Right cardiac atrium (tissue), 5 donors: ENCODE results near the gene ZDHHC3. TPM values are rescaled to one million over a fixed set of nuclear protein-coding genes. Genes with fewer than 3 reads are reported as not detected.
A peak's percentile ranks its signal among the peaks of the same experiment; 100 is the strongest.

Experiments used
- ATAC-seq, 2 donors: fragments of 200-7000 bp; cut with Tn5 transposase; one replicate each; pipeline versions ENCODE4 v1.8.0 to v1.9.1; 2020; ENCODE audit warnings: moderate library complexity in 2 of 2, mild to moderate bottlenecking in 1 of 2
- DNase-seq, 3 donors: peaks; one replicate each; pipeline ENCODE4 v3.0.0-alpha.2; 2020
- H3K27ac ChIP-seq: one replicate; pipeline ENCODE4 v1.5.1; 2013; ENCODE audit warnings: mild to moderate bottlenecking, low read length, control low read depth, moderate library complexity
- H3K27me3 ChIP-seq: one replicate; pipeline ENCODE4 v1.6.1; 2013; ENCODE audit not compliant: control insufficient read depth, insufficient read depth
- H3K4me1 ChIP-seq: one replicate; pipeline ENCODE4 v1.6.1; 2013; ENCODE audit warnings: low read length; ENCODE audit not compliant: control insufficient read depth, insufficient read depth
- H3K4me3 ChIP-seq: one replicate; pipeline ENCODE4 v1.5.1; 2013; ENCODE audit warnings: low read length, control low read depth
- H3K9me3 ChIP-seq: one replicate; pipeline ENCODE4 v1.6.1; 2013; ENCODE audit warnings: low read length; ENCODE audit not compliant: control insufficient read depth
- WGBS: extraction: QIAGEN DNeasy Blood & Tissue Kit; methylation state at CpG from one replicate; pipeline ENCODE4 v1.1.7; 2013; 5-methylcytosine and 5-hydroxymethylcytosine counted together
- intact Hi-C, 4 donors: fragments of 100-400 bp; cut with DNase I; formaldehyde crosslinking; loops; one replicate each; pipeline versions ENCODE4 v1.11.0 to v1.14.0; 2022 to 2023
- polyA plus RNA-seq: library from polyadenylated mRNA; stranded (reverse); fragments of 200-250 nt; gene quantifications from one replicate; pipeline ENCODE4 v1.2.3, GENCODE V29; 2013
- total RNA-seq, 4 donors: library from RNA; stranded (reverse); fragmentation: NEBNext Ultra II Directional; extraction: Animal tissue kit (Norgen Biotek cat#: 25700); gene quantifications; one replicate each; pipeline ENCODE4 v1.2.1, GENCODE V29; 2021
- donor health status: healthy with polysubstance abuse.
- donor health status: DM: no; HTN: yes; CAD: no.
- donor health status: DM: no; HTN: no; CAD: no.
- donor health status: DM: no; HTN: yes; CAD: no; lungs with severe emphysema.
- donor health status: DM: yes; HTN: yes; CAD: no.

The ZDHHC3 gene
- total and polyA plus RNA-seq, 5 donors: 23.9 to 57.6 (median 40.6) TPM

- Histone ChIP-seq H3K27ac (no peak overlapping the region), H3K4me3 (no peak overlapping the region), H3K27me3 (no peaks in the 10 kb centered on the region), H3K4me1 (no peaks in the 10 kb centered on the region), H3K9me3 (no peaks in the 10 kb centered on the region)
- ATAC-seq (no peak), DNase-seq (no peak)
- WGBS: 89% methylated on average over 3 of the region's 3 CpGs
- intact Hi-C loops: no loop called here
Observed at GRCh38 chr3:44892689-44893088, 83.3 kb downstream of the ZDHHC3 start.

DNA sequence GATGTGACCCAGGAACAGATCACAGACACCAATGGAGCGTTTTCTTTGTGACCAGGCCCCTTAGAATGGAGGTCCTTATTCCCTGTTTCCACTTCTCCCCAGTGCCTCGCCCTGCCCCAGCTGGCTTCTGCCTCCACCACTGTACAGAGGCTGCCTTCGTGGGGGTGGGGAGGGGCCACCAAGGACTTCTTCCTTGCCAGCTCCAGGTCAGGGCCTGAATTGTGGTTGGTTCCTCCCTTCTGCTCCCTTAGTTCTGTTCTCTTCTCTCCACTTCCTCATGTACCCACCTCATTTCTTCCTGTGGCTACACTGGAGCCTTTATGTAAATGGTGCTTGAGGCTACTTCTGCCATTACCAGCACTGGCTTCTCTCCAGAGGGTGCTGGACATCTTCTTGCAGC, 85.1 kb downstream of the ZDHHC3 start:
- DNase-seq: no peak
- H3K9me3 ChIP-seq: no peaks in the 10 kb centered on the region
- H3K4me3 ChIP-seq: no peak overlapping the region
- 68% methylated on average over 3 of the region's 3 CpGs for WGBS
- ATAC-seq: no peak
- intact Hi-C loops: no loop called here
- H3K27ac ChIP-seq: no peak overlapping the region
- no peaks in the 10 kb centered on the region for H3K4me1 ChIP-seq
- H3K27me3 ChIP-seq: no peaks in the 10 kb centered on the region

DNA sequence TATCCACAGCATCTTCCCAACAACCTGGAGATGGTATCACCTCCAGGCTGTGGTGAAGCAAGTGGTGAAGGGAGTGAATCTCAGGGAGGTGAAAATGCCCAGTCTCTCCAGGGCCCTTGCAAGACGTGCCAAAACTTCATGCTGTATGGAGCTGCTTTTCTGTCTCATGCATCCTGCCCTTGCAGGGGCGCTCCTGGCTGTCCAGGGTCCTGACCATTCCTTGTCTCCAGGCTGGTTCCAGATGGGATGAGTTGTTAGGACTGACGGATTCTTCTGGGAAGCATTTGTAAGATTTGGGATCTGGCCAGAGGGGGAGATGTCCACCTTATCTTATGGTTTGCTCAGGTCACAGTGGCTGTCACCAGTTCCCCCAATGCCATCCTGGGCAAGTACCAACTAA, 85.7 kb downstream of the ZDHHC3 start:
- Histone ChIP-seq H3K27me3 (no peaks in the 10 kb centered on the region), H3K27ac (no peak overlapping the region), H3K4me3 (no peak overlapping the region), H3K4me1 (no peaks in the 10 kb centered on the region), H3K9me3 (no peaks in the 10 kb centered on the region)
- intact Hi-C loops: no loop called here
- no peak for DNase-seq
- no peak for ATAC-seq
- 40% methylated on average over 3 of the region's 3 CpGs for WGBS

- H3K9me3 ChIP-seq: no peaks in the 10 kb centered on the region
- ATAC-seq (no peak), DNase-seq (no peak)
- 73% methylated on average over 7 of the region's 7 CpGs for WGBS
- H3K4me1 ChIP-seq: no peaks in the 10 kb centered on the region
- no peaks in the 10 kb centered on the region for H3K27me3 ChIP-seq
- no peak overlapping the region for H3K27ac ChIP-seq
- intact Hi-C loops: no loop called here
- no peak overlapping the region for H3K4me3 ChIP-seq
Observed at GRCh38 chr3:44887101-44887500, 88.9 kb downstream of the ZDHHC3 start.

DNA sequence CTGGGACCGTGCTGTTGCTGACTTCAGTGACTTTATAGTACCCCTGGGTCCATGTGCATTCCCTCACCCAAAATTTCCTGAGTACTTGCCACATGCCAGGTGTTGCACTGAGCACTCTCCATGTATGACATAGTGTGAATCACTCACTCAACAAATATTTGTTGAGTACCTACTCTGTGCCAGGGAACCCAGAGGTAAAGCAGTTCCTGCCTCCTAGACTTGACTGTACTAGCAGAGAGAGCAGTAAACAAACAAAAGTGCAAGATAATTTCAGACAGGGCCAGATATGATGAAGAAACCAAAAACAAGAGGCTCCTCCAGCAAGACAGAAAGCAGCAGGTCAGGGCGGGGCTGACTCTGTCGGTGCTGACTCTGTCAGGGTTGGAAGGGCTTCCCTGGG, 89.4 kb downstream of the ZDHHC3 start:
- Histone ChIP-seq H3K27ac (no peak overlapping the region), H3K4me1 (no peaks in the 10 kb centered on the region), H3K4me3 (no peak overlapping the region), H3K9me3 (no peaks in the 10 kb centered on the region), H3K27me3 (no peaks in the 10 kb centered on the region)
- 59% methylated on average over 3 of the region's 3 CpGs for WGBS
- DNase-seq (no peak), ATAC-seq (no peak)
- intact Hi-C loops: no loop called here

- no peaks in the 10 kb centered on the region for H3K27me3 ChIP-seq
- no peak overlapping the region for H3K4me3 ChIP-seq
- ATAC-seq (peak in 1 of 2 donors; percentile 34), DNase-seq (no peak)
- H3K27ac ChIP-seq: no peak overlapping the region
- WGBS: 54% methylated on average over 4 of the region's 4 CpGs
- no peaks in the 10 kb centered on the region for H3K4me1 ChIP-seq
- H3K9me3 ChIP-seq: no peaks in the 10 kb centered on the region
- intact Hi-C loops: no loop called here
Observed at GRCh38 chr3:44885618-44886017, 90.4 kb downstream of the ZDHHC3 start.

GRCh38 chr3:44883999-44884431, 92.0 kb downstream of the ZDHHC3 start:
- no peaks in the 10 kb centered on the region for H3K9me3 ChIP-seq
- DNase-seq (no peak), ATAC-seq (peak in 1 of 2 donors; percentile 55)
- no peaks in the 10 kb centered on the region for H3K4me1 ChIP-seq
- no peak overlapping the region for H3K27ac ChIP-seq
- intact Hi-C loops: no loop called here
- 35% methylated on average over 4 of the region's 4 CpGs for WGBS
- no peaks in the 10 kb centered on the region for H3K27me3 ChIP-seq
- H3K4me3 ChIP-seq: no peak overlapping the region

- H3K9me3 ChIP-seq: no peaks in the 10 kb centered on the region
- intact Hi-C loops: no loop called here
- DNase-seq (no peak), ATAC-seq (no peak)
- 93% methylated on average over 5 of the region's 5 CpGs for WGBS
- H3K4me1 ChIP-seq: no peaks in the 10 kb centered on the region
- no peaks in the 10 kb centered on the region for H3K27me3 ChIP-seq
- no peak overlapping the region for H3K4me3 ChIP-seq
- no peak overlapping the region for H3K27ac ChIP-seq
Observed at GRCh38 chr3:44883213-44883955, 92.6 kb downstream of the ZDHHC3 start.

DNA sequence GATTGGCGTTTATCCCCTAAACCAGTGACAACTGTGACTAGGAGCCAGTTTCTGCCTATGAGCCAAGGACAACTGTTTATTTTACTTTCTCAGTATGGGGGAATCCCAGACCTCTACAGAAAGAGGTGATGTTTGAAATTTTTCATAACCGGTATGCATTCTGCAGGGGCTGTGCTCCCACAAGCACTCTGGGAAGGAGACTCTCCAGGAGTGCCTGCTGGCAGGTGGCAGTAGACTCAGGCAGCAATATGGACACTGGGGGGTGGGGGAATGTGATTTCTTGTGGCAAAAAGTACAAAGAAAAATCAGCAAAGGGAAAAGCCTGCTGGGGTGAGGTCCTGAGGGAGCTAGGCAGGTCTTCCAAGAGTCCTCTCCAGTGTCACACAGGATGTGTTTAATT, 95.7 kb downstream of the ZDHHC3 start:
- 65% methylated on average over 2 of the region's 2 CpGs for WGBS
- ATAC-seq: no peak
- no peaks in the 10 kb centered on the region for H3K27me3 ChIP-seq
- no peaks in the 10 kb centered on the region for H3K9me3 ChIP-seq
- no peak overlapping the region for H3K27ac ChIP-seq
- intact Hi-C loops: no loop called here
- no peak for DNase-seq
- no peak overlapping the region for H3K4me3 ChIP-seq
- no peaks in the 10 kb centered on the region for H3K4me1 ChIP-seq

- no peaks in the 10 kb centered on the region for H3K27me3 ChIP-seq
- H3K4me1 ChIP-seq: no peaks in the 10 kb centered on the region
- no peak for ATAC-seq
- H3K4me3 ChIP-seq: no peak overlapping the region
- intact Hi-C loops: no loop called here
- no peak overlapping the region for H3K27ac ChIP-seq
- DNase-seq: no peak
- H3K9me3 ChIP-seq: no peaks in the 10 kb centered on the region
- WGBS: 88% methylated on average over 3 of the region's 3 CpGs
Observed at GRCh38 chr3:44877333-44877732, 98.6 kb downstream of the ZDHHC3 start.

DNA sequence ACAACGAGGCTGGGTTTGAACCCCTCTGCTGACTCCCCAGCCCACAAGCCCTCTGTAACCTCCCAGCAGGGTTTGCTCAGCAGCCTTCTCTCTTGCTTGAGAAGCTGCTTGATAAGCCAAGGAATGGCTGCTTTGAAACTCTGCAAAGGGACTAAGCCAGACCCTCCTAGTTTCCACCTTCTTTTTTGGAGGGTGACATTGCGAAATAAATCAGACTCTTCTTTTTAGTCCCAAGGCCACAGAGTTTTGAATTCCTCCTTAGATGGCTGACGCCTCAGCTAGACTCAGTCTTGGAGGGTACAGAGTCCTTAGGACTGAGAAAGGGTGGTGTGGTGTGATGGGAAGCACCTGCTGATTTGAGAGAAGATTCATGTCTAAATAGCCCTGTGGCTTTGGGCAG, 100.4 kb downstream of the ZDHHC3 start:
- no peak for DNase-seq
- 81% methylated on average over 3 of the region's 3 CpGs for WGBS
- intact Hi-C loops: no loop called here
- Histone ChIP-seq H3K4me1 (no peaks in the 10 kb centered on the region), H3K9me3 (no peaks in the 10 kb centered on the region), H3K4me3 (no peak overlapping the region), H3K27me3 (no peaks in the 10 kb centered on the region), H3K27ac (no peak overlapping the region)
- no peak for ATAC-seq
